ENCODE measurements around the gene SYT5. TPM values are rescaled to one million over a fixed set of nuclear protein-coding genes. Genes with fewer than 3 reads are reported as not detected.
A peak's percentile ranks its signal among the peaks of the same experiment; 100 is the strongest.

Gene SYT5
- total and polyA plus RNA-seq, 2 donors from 2014 or later = not detected

- DNase-seq = no peak
- no peak overlapping the region for H3K27ac ChIP-seq (ENCODE audit: low read depth in 2 of 2, low read length in 2 of 2)
- H3K9ac ChIP-seq (ENCODE audit: low read length in 3 of 3) = no peak overlapping the region
- H3K27me3 ChIP-seq (ENCODE audit: control insufficient read depth, insufficient read depth, low read length) = peaks cover 8% of the 10 kb centered on the region
- no peak for TF ChIP-seq CTCF (IDR thresholded peaks at IDR 0.05; ENCODE audit: borderline replicate concordance, extremely low read depth, insufficient read depth)
- no peaks in the 10 kb centered on the region for H3K9me3 ChIP-seq (ENCODE audit: control insufficient read depth in 2 of 3, insufficient read depth in 1 of 3, low read length in 3 of 3)
- H3K4me1 ChIP-seq (ENCODE audit: control insufficient read depth in 2 of 3, insufficient read depth in 2 of 3, low read depth in 1 of 3, low read length in 3 of 3) = peaks cover 0 to 6% (median 0%) of the 10 kb centered on the region in 3 donors
- no peak for FAIRE-seq
- no peak overlapping the region for H3K4me3 ChIP-seq (ENCODE audit: low read length in 3 of 3)
- H3K36me3 ChIP-seq (ENCODE audit: control insufficient read depth in 2 of 3, insufficient read depth in 3 of 3, low read length in 3 of 3) = no peaks in the 10 kb centered on the region
- intact Hi-C loops (cut with DNase I) = no loop called here
Measured at GRCh38 chr19:55181740-55182139, 1.7 kb upstream of the SYT5 start.

- H3K9ac ChIP-seq (ENCODE audit: low read length in 3 of 3) = no peak overlapping the region
- H3K36me3 ChIP-seq (ENCODE audit: control insufficient read depth in 2 of 3, insufficient read depth in 3 of 3, low read length in 3 of 3) = no peaks in the 10 kb centered on the region
- DNase-seq (peak; percentile 88 to 93 (median 91)), FAIRE-seq (no peak)
- peak overlapping the region; percentile 32 to 53 (median 45) for H3K4me3 ChIP-seq (ENCODE audit: low read length in 3 of 3)
- H3K27ac ChIP-seq (ENCODE audit: low read depth in 2 of 2, low read length in 2 of 2) = no peak overlapping the region
- peaks cover 0 to 6% (median 0%) of the 10 kb centered on the region in 3 donors for H3K4me1 ChIP-seq (ENCODE audit: control insufficient read depth in 2 of 3, insufficient read depth in 2 of 3, low read depth in 1 of 3, low read length in 3 of 3)
- peaks cover 12% of the 10 kb centered on the region for H3K27me3 ChIP-seq (ENCODE audit: control insufficient read depth, insufficient read depth, low read length)
- TF ChIP-seq CTCF (IDR thresholded peaks at IDR 0.05; ENCODE audit: borderline replicate concordance, extremely low read depth, insufficient read depth) = no peak
- H3K9me3 ChIP-seq (ENCODE audit: control insufficient read depth in 2 of 3, insufficient read depth in 1 of 3, low read length in 3 of 3) = no peaks in the 10 kb centered on the region
- intact Hi-C loops (cut with DNase I) = no loop called here
Measured at GRCh38 chr19:55178781-55179599, 1.1 kb downstream of the SYT5 start.

GRCh38 chr19:55176076-55176475, 4.0 kb downstream of the SYT5 start:
- TF ChIP-seq CTCF (IDR thresholded peaks at IDR 0.05; ENCODE audit: borderline replicate concordance, extremely low read depth, insufficient read depth) = no peak
- Histone ChIP-seq H3K9me3 (ENCODE audit: control insufficient read depth in 2 of 3, insufficient read depth in 1 of 3, low read length in 3 of 3) (no peaks in the 10 kb centered on the region), H3K27ac (ENCODE audit: low read depth in 2 of 2, low read length in 2 of 2) (no peak overlapping the region), H3K4me1 (ENCODE audit: control insufficient read depth in 2 of 3, insufficient read depth in 2 of 3, low read depth in 1 of 3, low read length in 3 of 3) (peaks cover 0 to 6% (median 0%) of the 10 kb centered on the region in 3 donors), H3K4me3 (ENCODE audit: low read length in 3 of 3) (no peak overlapping the region), H3K36me3 (ENCODE audit: control insufficient read depth in 2 of 3, insufficient read depth in 3 of 3, low read length in 3 of 3) (no peaks in the 10 kb centered on the region), H3K27me3 (ENCODE audit: control insufficient read depth, insufficient read depth, low read length) (peaks cover 21% of the 10 kb centered on the region), H3K9ac (ENCODE audit: low read length in 3 of 3) (no peak overlapping the region)
- no peak for DNase-seq
- intact Hi-C loops (cut with DNase I) = no loop called here
- no peak for FAIRE-seq
